Measurements from ENCODE around the gene VTCN1.

The VTCN1 gene

DNA sequence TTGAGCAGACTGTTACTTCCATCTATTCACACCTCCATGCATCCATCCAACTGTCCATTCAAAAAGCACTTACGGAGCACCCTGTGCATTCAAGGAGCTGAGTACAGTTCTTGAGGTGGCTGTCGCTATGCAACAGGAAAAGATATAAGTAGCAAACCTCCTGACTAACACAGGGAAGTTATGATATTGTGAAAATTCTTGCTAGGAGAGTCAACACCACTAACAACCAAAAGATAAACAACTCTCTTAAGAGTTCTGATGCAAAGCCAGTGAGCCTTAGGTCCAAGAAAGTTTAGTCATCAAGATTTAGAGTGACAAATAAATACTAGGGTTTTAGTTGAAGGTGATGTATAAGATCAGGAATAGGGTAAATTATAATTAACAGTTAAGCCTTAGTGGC lies 44.7 kb downstream of the VTCN1 start (continued):
- TF ChIP-seq GLIS3 (CRISPR knock-in tag; IDR thresholded peaks at IDR 0.05) (no peak), SNAI2 (CRISPR knock-in tag; IDR thresholded peaks at IDR 0.05) (no peak), TOX (CRISPR knock-in tag; IDR thresholded peaks at IDR 0.05; ENCODE audit: borderline replicate concordance) (no peak)

DNA sequence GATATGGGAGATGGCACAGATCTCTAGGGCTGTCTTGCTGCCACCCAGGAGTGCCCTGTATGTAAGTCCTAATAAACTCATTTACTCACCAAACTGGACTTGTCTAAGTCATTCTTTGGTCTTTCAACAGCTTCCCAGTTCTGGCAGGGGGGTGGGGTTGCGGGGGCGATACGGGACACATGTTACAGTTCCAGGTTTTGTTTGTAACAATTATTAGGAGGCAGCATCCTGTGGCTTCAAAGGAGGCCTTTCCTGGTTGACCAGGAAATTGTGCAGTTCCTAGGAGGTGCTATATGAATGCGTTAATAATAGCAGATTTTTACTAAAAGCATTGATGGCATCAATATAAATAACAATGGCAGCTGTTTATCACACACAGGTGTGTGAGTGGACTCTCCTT lies 46.5 kb downstream of the VTCN1 start:
- TF ChIP-seq, protein P1, sequence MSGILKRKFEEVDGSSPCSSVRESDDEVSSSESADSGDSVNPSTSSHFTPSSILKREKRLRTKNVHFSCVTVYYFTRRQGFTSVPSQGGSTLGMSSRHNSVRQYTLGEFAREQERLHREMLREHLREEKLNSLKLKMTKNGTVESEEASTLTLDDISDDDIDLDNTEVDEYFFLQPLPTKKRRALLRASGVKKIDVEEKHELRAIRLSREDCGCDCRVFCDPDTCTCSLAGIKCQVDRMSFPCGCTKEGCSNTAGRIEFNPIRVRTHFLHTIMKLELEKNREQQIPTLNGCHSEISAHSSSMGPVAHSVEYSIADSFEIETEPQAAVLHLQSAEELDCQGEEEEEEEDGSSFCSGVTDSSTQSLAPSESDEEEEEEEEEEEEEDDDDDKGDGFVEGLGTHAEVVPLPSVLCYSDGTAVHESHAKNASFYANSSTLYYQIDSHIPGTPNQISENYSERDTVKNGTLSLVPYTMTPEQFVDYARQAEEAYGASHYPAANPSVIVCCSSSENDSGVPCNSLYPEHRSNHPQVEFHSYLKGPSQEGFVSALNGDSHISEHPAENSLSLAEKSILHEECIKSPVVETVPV (CRISPR knock-in tag; IDR thresholded peaks at IDR 0.05): no peak
- no peak for TF ChIP-seq SNAI2 (CRISPR knock-in tag; IDR thresholded peaks at IDR 0.05)
- no peak for TF ChIP-seq ISL1 (CRISPR knock-in tag; IDR thresholded peaks at IDR 0.05)
- TF ChIP-seq, protein P2, sequence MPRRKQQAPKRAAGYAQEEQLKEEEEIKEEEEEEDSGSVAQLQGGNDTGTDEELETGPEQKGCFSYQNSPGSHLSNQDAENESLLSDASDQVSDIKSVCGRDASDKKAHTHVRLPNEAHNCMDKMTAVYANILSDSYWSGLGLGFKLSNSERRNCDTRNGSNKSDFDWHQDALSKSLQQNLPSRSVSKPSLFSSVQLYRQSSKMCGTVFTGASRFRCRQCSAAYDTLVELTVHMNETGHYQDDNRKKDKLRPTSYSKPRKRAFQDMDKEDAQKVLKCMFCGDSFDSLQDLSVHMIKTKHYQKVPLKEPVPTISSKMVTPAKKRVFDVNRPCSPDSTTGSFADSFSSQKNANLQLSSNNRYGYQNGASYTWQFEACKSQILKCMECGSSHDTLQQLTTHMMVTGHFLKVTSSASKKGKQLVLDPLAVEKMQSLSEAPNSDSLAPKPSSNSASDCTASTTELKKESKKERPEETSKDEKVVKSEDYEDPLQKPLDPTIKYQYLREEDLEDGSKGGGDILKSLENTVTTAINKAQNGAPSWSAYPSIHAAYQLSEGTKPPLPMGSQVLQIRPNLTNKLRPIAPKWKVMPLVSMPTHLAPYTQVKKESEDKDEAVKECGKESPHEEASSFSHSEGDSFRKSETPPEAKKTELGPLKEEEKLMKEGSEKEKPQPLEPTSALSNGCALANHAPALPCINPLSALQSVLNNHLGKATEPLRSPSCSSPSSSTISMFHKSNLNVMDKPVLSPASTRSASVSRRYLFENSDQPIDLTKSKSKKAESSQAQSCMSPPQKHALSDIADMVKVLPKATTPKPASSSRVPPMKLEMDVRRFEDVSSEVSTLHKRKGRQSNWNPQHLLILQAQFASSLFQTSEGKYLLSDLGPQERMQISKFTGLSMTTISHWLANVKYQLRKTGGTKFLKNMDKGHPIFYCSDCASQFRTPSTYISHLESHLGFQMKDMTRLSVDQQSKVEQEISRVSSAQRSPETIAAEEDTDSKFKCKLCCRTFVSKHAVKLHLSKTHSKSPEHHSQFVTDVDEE (CRISPR knock-in tag; IDR thresholded peaks at IDR 0.05): no peak
- TF ChIP-seq TCF4 (CRISPR knock-in tag; IDR thresholded peaks at IDR 0.05; ENCODE audit: borderline replicate concordance): no peak
- TF ChIP-seq ESRRG (CRISPR knock-in tag; IDR thresholded peaks at IDR 0.05): no peak
- TF ChIP-seq ZFP3 (CRISPR knock-in tag; IDR thresholded peaks at IDR 0.05): no peak
- TF ChIP-seq, protein P3, sequence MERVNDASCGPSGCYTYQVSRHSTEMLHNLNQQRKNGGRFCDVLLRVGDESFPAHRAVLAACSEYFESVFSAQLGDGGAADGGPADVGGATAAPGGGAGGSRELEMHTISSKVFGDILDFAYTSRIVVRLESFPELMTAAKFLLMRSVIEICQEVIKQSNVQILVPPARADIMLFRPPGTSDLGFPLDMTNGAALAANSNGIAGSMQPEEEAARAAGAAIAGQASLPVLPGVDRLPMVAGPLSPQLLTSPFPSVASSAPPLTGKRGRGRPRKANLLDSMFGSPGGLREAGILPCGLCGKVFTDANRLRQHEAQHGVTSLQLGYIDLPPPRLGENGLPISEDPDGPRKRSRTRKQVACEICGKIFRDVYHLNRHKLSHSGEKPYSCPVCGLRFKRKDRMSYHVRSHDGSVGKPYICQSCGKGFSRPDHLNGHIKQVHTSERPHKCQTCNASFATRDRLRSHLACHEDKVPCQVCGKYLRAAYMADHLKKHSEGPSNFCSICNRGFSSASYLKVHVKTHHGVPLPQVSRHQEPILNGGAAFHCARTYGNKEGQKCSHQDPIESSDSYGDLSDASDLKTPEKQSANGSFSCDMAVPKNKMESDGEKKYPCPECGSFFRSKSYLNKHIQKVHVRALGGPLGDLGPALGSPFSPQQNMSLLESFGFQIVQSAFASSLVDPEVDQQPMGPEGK (CRISPR knock-in tag; IDR thresholded peaks at IDR 0.05; ENCODE audit: borderline replicate concordance): no peak
- TF ChIP-seq CSDC2 (CRISPR knock-in tag; IDR thresholded peaks at IDR 0.05): no peak
- no peak for TF ChIP-seq PPARA (CRISPR knock-in tag; IDR thresholded peaks at IDR 0.05; ENCODE audit: borderline replicate concordance)
- TF ChIP-seq ZNF8 (CRISPR knock-in tag; IDR thresholded peaks at IDR 0.05): no peak
- no peak for TF ChIP-seq RARB (CRISPR knock-in tag; IDR thresholded peaks at IDR 0.05)
- TF ChIP-seq OSR1 (CRISPR knock-in tag; IDR thresholded peaks at IDR 0.05): no peak
- ATAC-seq: no peak

DNA sequence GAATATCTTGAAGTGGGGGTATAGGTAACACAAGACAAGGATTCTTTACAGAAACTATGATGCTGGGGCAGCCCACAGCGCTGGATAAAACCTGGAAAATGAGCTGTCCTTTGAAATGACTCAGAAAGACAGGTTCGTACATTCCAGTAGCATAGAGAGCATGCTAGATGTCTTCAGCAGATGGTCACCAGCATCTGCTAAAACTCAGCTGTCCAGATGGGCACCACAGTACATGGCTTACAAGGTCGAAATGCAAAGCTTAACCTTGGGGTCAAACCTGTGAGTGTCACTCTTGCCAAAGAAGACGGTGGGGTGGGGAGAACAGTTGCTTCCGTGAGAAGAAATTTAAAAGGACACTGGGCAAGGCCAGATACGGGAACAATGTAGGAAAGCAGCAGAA lies 47.9 kb downstream of the VTCN1 start:
- TF ChIP-seq, protein P4, sequence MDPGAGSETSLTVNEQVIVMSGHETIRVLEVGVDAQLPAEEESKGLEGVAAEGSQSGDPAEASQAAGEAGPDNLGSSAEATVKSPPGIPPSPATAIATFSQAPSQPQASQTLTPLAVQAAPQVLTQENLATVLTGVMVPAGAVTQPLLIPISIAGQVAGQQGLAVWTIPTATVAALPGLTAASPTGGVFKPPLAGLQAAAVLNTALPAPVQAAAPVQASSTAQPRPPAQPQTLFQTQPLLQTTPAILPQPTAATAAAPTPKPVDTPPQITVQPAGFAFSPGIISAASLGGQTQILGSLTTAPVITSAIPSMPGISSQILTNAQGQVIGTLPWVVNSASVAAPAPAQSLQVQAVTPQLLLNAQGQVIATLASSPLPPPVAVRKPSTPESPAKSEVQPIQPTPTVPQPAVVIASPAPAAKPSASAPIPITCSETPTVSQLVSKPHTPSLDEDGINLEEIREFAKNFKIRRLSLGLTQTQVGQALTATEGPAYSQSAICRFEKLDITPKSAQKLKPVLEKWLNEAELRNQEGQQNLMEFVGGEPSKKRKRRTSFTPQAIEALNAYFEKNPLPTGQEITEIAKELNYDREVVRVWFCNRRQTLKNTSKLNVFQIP (CRISPR knock-in tag; IDR thresholded peaks at IDR 0.05; ENCODE audit: borderline replicate concordance, low read depth): no peak
- TF ChIP-seq CSDC2 (CRISPR knock-in tag; IDR thresholded peaks at IDR 0.05) (no peak), TOX (CRISPR knock-in tag; IDR thresholded peaks at IDR 0.05; ENCODE audit: borderline replicate concordance) (no peak), GLIS3 (CRISPR knock-in tag; IDR thresholded peaks at IDR 0.05) (no peak), TCF4 (CRISPR knock-in tag; IDR thresholded peaks at IDR 0.05; ENCODE audit: borderline replicate concordance) (no peak), ZC3H10 (CRISPR knock-in tag; IDR thresholded peaks at IDR 0.05) (no peak), ZNF8 (CRISPR knock-in tag; IDR thresholded peaks at IDR 0.05) (no peak), ARNTL (CRISPR knock-in tag; IDR thresholded peaks at IDR 0.05; ENCODE audit: borderline replicate concordance, low read depth) (no peak), ZNF70 (CRISPR knock-in tag; IDR thresholded peaks at IDR 0.05) (no peak), PPARA (CRISPR knock-in tag; IDR thresholded peaks at IDR 0.05; ENCODE audit: borderline replicate concordance) (no peak), ISL1 (CRISPR knock-in tag; IDR thresholded peaks at IDR 0.05) (no peak), RARB (CRISPR knock-in tag; IDR thresholded peaks at IDR 0.05) (no peak), SNAI2 (CRISPR knock-in tag; IDR thresholded peaks at IDR 0.05) (no peak), OSR1 (CRISPR knock-in tag; IDR thresholded peaks at IDR 0.05) (no peak)
- TF ChIP-seq, protein P3 (CRISPR knock-in tag; IDR thresholded peaks at IDR 0.05; ENCODE audit: borderline replicate concordance): no peak
- TF ChIP-seq, protein P1 (CRISPR knock-in tag; IDR thresholded peaks at IDR 0.05): no peak
- TF ChIP-seq, protein P2 (CRISPR knock-in tag; IDR thresholded peaks at IDR 0.05): no peak
- ATAC-seq: no peak
